Measurements from ENCODE around the gene CALHM1. TPM values are rescaled to one million over a fixed set of nuclear protein-coding genes. Genes with fewer than 3 reads are reported as not detected.

The CALHM1 gene
- total and polyA plus RNA-seq, 2 of the 8 experiments (the other 6 are each of a cell fraction or from before 2014, with no cell fraction given): 0.29 to 0.34 TPM

GRCh38 chr10:103451831-103452505, 6.7 kb downstream of the CALHM1 start, which contains the start of gene CALHM2 (continued):
- TF ChIP-seq SP1 (IDR thresholded peaks at IDR 0.05; ENCODE audit: low read depth, low read length): 0 out of 2 replicates have a peak, but pooled peaks have one; percentile 26
- no peak for TF ChIP-seq BRCA1 (IDR thresholded peaks at IDR 0.05; ENCODE audit: low read depth, low read length)
- TF ChIP-seq SP2 (IDR thresholded peaks at IDR 0.05; ENCODE audit: low read length): no peak
- no peak for TF ChIP-seq SRF (IDR thresholded peaks at IDR 0.05; ENCODE audit: low read depth, low read length)
- TF ChIP-seq RXRA (IDR thresholded peaks at IDR 0.05; ENCODE audit: insufficient read depth, low read depth, low read length): no peak
- peak; percentile 44 for TF ChIP-seq ASH2L (IDR thresholded peaks at IDR 0.05; ENCODE audit: low read length)
- TF ChIP-seq KDM5A (IDR thresholded peaks at IDR 0.05; ENCODE audit: low read length): no peak

All from H1 (cell line).